ENCODE results near the gene OSMR. TPM values are rescaled to one million over a fixed set of nuclear protein-coding genes. Genes with fewer than 3 reads are reported as not detected.

OSMR gene
- total and polyA plus RNA-seq, 2 experiments from 2014 or later = 1.5 to 2.6 TPM

GRCh38 chr5:38889424-38889823 is 43.6 kb downstream of the OSMR start (continued):
- TF ChIP-seq ZNF462 (CRISPR knock-in tag; IDR thresholded peaks at IDR 0.05) = no peak
- no peak for TF ChIP-seq ETS1 (IDR thresholded peaks at IDR 0.05)
- no peak for TF ChIP-seq ZNF114 (CRISPR knock-in tag; IDR thresholded peaks at IDR 0.05)
- no peak for TF ChIP-seq NANOG (IDR thresholded peaks at IDR 0.05; ENCODE audit: borderline replicate concordance)
- TF ChIP-seq STAT1 (IDR thresholded peaks at IDR 0.05; ENCODE audit: unreplicated experiment) = no peak
- TF ChIP-seq CREB1 (CRISPR knock-in tag; IDR thresholded peaks at IDR 0.05; ENCODE audit: low read depth) = no peak
- TF ChIP-seq JUNB (IDR thresholded peaks at IDR 0.05; ENCODE audit: unreplicated experiment) = no peak
- TF ChIP-seq EZH2phosphoT487 (IDR thresholded peaks at IDR 0.05; ENCODE audit: unreplicated experiment) = no peak
- TF ChIP-seq EZH2 (IDR thresholded peaks at IDR 0.05; ENCODE audit: low read depth, unreplicated experiment) = no peak

- no peak for DNase-seq (ENCODE audit: low spot score)
- Histone ChIP-seq H3K79me2 (replicated peaks; ENCODE audit: insufficient read depth) (no peaks in the 10 kb centered on the region), H4K20me1 (replicated peaks; ENCODE audit: insufficient read depth) (no peaks in the 10 kb centered on the region), H3K27me3 (ENCODE audit: insufficient read depth) (no peaks in the 10 kb centered on the region), H3K4me1 (ENCODE audit: insufficient read depth) (no peaks in the 10 kb centered on the region), H2AFZ (no peak overlapping the region), H3K27ac (ENCODE audit: low read depth) (no peak overlapping the region), H3K4me3 (no peak overlapping the region), H3K9me2 (ENCODE audit: insufficient read depth) (no peaks in the 10 kb centered on the region; the same call in 1 of the 2 replicates), H3F3A (replicated peaks; ENCODE audit: low read depth) (no peaks in the 10 kb centered on the region), H3K36me3 (ENCODE audit: insufficient read depth) (0 out of 2 replicates have a peak, but pooled peaks cover 6% of the 10 kb centered on the region), H3K4me2 (no peak overlapping the region)
- Mint-ChIP-seq H3K27ac (no peak overlapping the region), H3K4me3 (no peak overlapping the region), H3K36me3 (ENCODE audit: low read depth) (no peaks in the 10 kb centered on the region), H3K9me3 (peaks cover 3% of the 10 kb centered on the region; the same call in 2 of the 3 replicates), H3K4me1 (peaks cover 14% of the 10 kb centered on the region), H3K27me3 (ENCODE audit: insufficient read depth, low read depth, poor library complexity) (no peaks in the 10 kb centered on the region)
- no peak for ATAC-seq
- no peak for TF ChIP-seq STAT1 (IDR thresholded peaks at IDR 0.05; ENCODE audit: unreplicated experiment)
- no peak for TF ChIP-seq EZH2phosphoT487 (IDR thresholded peaks at IDR 0.05; ENCODE audit: unreplicated experiment)
Measured at GRCh38 chr5:38891563-38891962, 45.8 kb downstream of the OSMR start.

All from GM23338 (cell line).